Measurements from ENCODE around the gene IRF2BPL.
"Not testable (repeated sequence)": the region's sequence is repeated elsewhere in the genome, so short reads cannot be mapped to it uniquely, and the experiment has no call there.

IRF2BPL gene

GRCh38 chr14:77033622-77034589 lies 5.4 kb upstream of the IRF2BPL start:
- DNase-seq, result peak; percentile 60

- peak; percentile 98 for DNase-seq
Observed at GRCh38 chr14:77032844-77033621, 4.5 kb upstream of the IRF2BPL start.

- no peak for DNase-seq
Observed at GRCh38 chr14:77032491-77032843, 4.0 kb upstream of the IRF2BPL start.

- DNase-seq, result peak; percentile 83
Observed at GRCh38 chr14:77031759-77032490, 3.4 kb upstream of the IRF2BPL start.

- peak; percentile 78 for DNase-seq
Observed at GRCh38 chr14:77027538-77028383, 747 bp downstream of the IRF2BPL start.

DNA sequence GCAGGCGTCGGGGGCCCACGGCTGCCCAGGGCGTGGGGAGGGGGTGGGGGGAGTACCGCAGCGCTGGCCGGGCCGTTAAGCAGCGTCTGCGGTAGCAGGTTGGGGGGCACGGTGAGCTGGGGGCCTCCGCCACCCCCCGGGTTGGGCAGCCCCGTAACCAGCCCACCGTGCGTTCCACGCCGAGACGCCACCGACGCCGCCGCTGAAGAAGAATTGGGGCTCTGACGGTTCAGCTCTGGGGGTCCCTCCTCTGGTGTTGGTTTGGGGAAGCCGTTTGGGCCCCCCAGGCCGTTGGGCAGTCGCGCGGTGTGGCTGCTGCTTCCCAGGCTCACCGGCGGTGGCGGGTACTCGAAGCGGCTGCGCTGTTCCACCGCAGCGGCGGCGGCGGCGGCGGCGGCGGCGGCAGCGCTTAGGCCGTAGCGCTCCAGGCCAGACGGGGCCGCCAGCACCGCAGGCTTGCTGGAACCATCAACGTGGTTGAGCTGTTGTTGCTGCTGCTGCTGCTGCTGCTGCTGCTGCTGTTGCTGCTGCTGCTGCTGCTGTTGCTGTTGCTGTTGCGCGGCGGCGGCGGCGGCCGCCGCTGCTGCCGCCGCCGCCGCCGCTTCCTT lies 1.5 kb downstream of the IRF2BPL start:
- DNase-seq, result peak; percentile 71

GRCh38 chr14:77026166-77026929 lies 2.2 kb downstream of the IRF2BPL start:
- DNase-seq, result peak; percentile 49

GRCh38 chr14:77025744-77026165 lies 2.8 kb downstream of the IRF2BPL start:
- DNase-seq, result no peak

- DNase-seq, result peak; percentile 52
Observed at GRCh38 chr14:77024171-77024691, 4.3 kb downstream of the IRF2BPL start.

- DNase-seq, result peak; percentile 76
Observed at GRCh38 chr14:77023001-77023996, 5.2 kb downstream of the IRF2BPL start.

GRCh38 chr14:77022236-77022852 lies 6.2 kb downstream of the IRF2BPL start:
- DNase-seq, result no peak

DNA sequence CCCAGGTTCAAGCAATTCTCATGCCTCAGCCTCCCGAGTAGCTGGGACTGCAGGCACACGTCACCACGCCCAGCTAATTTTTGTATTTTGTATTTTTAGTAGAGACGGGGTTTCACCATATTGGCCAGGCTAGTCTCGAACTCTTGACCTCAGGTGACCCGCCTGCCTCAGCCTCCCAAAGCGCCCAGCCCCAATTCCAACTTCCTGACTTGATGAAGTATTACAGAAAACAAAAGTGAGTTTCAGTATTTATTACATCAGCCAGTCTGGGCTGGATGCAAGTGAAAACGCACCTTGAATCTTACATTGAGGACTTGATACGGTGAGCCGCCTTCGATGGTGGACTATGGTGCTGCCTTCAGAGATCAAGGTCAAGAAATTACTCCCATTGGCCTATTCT lies 7.1 kb downstream of the IRF2BPL start:
- not testable (repeated sequence) for DNase-seq

- no peak for DNase-seq
Observed at GRCh38 chr14:77018785-77019184, 9.7 kb downstream of the IRF2BPL start.

DNA sequence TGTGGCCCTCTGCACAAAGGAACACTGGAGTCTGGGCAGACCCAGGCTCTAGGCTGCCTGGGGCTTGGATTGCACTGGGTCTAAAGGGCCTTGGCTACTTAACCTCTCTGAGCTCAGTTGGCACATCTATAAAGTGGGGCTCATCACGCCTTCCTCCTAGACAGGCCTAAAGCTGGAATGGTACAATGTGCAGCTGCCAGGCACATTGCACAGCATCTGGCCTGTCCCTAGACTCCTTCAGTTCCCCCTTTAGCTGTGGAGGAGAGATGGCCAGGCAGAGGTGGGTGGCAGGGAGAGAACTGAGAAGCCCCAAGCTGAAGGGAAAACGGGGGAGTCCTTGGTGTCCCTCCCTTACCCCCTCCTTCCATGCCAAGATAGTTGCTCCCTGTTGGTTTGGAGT lies 10.8 kb downstream of the IRF2BPL start:
- no peak for DNase-seq

DNA sequence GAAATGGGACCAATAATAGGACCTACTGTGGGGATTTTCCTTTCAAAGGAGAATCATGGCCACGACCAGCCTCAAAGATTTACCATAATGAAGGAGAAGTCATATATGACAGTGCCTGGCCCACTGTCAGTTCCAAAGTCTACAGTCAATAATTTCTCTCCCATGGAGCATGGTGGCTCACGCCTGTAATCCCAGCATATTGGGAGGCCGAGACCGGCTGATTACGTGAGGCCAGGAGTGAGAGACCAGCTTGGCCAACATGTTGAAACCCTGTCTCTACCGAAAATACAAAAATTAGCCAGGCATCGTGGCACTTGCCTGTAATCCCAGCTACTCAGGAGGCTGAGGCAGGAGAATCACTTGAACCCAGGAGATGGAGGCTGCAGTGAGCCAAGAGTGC lies 13.8 kb downstream of the IRF2BPL start:
- no peak for DNase-seq

DNA sequence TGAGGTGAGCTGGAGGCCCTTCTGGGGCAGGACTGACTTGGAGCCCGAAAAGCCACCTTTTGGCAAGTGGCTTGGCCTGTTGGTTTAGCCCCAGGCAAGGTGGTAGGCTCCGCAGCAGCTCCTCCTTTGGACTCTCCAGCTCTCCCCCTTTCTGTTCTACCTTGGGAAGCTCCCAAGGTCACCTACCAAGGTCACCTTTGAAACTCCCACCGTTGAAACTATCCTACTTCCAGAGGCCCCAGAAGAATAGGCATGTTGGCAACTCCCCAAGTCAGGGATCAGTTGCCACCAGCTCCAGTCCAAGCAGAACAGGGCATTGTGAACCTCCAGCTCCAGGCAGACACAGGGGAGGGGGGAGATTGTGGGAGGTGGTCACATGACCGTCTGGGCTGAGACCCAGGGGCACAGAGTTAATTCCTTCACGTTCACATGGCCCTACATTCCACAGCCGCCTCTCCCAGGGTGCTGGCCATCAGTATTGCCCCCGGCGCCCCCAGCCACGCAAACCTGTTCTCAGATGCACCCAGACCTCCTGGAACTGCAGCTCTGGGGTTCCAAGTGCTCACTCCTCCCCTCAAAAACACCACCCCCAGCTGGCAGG lies 14.4 kb downstream of the IRF2BPL start:
- DNase-seq, result no peak

DNA sequence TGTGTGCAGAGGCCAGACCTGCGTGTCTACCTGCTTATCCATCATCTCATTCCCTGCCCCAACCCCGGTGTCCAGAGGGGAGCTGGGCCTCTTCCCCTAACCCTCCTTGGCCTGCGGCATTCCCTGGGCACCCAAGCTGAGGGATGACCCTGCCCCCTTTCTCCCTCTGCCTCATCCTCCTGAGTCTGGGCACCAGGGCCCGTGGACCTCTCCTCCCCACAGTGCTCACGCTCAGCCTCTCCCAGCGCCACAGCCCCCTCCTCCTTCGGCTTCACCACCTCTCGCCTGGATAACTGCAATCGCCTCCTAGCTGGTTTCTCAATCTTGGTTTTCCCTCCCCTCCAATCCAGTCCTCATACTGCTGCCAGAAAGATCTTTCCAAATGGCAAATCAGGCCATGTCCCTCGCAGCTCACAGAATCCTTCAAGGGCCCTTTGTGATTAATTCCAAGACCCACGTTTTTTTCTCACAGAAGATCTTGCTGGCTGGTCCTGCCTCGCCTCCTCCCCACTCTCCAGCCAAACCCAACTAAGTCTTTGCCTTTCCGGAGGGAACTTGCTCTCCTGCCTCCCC lies 16.2 kb downstream of the IRF2BPL start:
- no peak for DNase-seq

- DNase-seq, result no peak
Observed at GRCh38 chr14:77011245-77011644, 17.3 kb downstream of the IRF2BPL start.

All from fibroblast of skin of right biceps (primary cell).